Colon (tissue), 2 donors: Measurements from ENCODE around the gene NDUFV2.
"Not testable (repeated sequence)": the region's sequence is repeated elsewhere in the genome, so short reads cannot be mapped to it uniquely, and the experiment has no call there.

Experiments
- FAIRE-seq: peaks from 2 replicates; lab custom pipeline; 2012; peaks lifted over from hg19 to GRCh38; lab: Jason Lieb, UNC
- donor health status: control.
- donor health status: control.

NDUFV2 gene

DNA sequence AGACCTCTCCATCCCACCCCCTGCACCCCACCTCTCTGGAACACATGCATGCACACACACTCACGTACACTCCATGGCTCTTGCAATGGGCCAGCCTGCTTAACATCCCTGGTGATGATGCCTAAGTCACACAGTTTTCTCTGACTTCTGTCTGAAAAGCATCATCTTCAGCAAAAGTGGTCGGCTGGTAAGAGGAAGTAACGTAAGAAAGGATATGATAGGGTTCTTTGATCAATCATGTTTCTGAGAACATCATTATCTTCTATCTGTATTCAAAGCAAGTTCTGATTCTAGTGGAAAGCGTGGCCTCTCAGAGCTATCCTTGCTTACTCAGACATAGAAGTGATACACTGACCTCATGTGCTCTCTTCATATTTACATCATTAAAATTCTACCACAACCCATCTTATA, 11.4 kb upstream of the NDUFV2 start:
- FAIRE-seq: no peak

DNA sequence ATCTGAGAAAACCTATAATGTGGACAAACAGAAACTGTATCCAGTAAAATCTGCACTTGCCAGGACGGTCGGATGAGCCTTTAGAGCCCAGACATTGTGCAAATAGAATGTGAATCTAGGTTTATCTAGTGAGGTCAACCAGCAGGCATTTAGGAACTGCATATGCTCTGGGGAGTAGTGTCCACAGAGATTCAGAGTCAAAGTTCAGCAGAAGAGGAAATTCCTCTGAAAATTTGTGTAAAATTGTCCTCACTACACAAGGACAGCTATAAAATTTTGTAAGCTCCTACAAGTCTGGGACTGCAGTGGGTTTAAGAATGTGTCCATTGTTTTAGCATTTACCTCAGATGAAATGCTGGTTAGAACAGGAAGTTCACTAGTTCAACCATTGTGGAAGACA, 9.8 kb upstream of the NDUFV2 start:
- no peak for FAIRE-seq

DNA sequence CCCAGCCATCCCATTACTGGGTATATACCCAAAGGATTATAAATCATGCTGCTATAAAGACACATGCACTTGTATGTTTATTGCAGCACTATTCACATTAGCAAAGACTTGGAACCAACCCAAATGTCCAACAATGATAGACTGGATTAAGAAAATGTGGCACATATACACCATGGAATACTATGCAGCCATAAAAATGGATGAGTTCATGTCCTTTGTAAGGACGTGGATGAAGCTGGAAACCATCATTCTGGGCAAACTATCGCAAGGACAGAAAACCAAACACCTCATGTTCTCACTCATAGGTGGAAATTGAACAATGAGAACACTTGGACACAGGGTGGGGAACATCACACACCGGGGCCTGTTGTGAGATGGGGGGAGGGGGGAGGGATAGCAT, 9.4 kb upstream of the NDUFV2 start:
- not testable (repeated sequence) for FAIRE-seq

DNA sequence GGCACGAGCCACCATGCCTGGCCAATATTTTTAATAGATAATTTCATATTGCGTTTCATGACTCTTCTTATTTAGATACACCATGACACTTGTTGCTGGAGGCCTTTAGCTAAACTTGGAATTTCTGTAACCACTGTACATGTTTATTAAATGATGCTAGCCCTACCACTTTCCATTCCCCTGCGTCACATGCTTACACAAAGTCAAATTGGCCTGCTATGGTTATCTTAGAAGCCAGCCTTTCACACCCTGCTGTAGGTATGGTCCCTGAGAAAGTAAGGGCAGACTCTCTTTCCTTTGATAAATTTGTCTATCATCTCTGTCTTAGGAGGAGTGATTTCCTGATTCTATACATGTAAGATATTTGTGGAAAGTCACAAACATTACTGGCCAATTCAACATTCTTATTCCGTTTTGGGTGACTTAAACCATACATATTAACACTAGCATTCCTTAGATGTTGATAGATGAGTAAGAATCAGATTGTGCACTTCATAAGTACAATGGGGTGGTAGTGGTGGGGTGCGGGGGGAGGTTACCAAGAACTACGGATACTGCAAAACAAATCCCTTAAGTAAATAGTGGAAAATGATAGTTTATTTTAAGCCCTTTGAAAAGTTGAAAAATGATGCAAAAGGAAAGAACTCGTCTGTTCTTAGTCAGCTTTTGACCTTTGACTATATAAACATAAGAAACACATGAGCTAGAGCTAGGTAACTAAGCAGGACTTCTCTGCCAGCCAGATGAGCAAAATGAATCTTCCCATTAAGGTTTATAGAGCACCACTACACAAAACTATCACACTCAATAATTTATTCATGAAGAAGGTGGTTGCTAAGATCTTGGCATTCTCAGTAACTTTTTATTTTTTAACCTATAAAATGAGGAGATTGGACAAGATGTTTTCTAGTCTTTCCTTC, 7.9 kb upstream of the NDUFV2 start:
- FAIRE-seq: no peak

DNA sequence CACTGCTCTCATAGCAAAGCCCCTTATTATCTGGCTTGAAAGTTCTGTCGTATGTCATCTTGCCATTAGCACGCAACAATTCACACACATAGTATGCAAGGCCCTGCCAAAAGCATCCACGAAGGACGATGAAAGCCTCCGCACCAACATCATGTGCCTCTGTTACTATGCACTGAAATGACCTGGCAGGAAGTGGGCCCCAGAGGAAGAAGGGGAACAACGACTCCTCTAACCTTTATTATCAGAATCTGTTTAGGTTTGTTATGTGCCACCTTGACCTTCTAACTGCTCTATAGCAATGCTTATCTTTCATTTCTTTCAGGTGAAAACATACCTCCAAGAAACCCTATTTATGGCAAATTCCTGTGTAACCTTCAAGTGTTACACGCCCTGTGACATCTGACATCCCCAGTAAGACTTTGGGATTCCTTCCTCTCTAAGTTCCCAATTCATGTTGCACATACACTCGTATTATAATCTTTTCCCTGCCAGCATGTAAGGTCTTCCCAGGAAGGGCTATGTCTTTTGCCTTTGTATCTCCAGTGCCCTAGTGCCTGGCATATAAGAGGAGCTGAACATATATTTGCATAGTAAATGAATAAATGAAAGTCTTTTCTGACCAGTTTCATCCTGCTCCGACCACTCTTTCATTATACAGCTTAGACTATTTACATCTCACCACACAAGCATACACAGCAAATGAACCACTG, 7.0 kb upstream of the NDUFV2 start:
- no peak for FAIRE-seq

DNA sequence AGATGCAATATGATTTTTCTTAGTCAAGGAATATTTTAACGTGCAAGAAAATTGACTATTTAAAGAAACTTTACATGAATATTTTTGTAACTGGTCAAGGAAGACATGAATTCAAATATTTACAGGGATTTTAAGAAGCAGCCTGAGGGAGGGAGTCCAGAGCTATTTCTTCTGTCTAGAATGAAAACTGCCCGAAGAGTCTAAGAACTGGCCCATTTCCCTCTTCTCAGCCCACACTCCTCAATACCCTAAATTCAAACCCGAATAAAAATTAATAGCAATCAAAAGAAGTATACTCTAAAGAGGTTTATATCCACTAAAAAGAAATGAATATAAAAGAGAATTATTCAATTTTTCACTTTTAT, 6.5 kb upstream of the NDUFV2 start:
- FAIRE-seq: no peak

DNA sequence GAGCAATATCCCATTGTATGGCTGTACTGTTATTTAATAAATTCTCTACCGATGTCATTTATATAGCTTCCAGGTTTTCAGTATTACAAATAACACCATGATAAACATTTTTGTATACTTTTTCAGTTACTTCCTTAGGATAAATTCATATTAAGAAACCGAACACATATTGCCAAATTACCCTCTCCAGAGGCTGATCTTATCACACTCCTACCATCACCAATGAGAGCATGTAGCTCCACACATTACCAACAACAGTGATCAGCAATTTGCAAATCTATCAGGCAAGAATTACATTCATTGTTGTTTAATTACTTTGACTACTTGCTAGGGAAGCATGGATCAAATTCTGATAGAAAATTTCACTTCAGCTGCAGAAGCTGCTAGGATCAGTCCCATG, 5.8 kb upstream of the NDUFV2 start:
- no peak for FAIRE-seq

DNA sequence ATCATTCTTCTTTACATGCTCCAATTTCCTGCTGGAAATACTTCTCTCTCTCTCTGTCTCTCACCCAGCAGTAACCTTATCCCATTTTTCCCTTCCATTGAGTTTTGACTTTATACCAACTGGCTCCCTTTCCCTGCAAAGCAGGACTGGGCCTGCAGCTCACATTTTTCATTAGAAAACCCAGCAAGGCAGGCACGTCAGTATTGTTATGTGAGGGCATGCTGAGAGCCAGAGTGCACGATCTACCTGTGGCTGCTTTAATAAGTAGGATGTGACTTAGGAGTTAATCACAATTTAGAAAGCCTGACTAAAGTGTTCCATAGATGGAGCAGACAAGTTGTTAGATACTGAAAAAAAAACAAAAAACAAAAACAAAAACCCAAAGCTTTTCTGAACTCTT, 5.2 kb upstream of the NDUFV2 start:
- FAIRE-seq: no peak

DNA sequence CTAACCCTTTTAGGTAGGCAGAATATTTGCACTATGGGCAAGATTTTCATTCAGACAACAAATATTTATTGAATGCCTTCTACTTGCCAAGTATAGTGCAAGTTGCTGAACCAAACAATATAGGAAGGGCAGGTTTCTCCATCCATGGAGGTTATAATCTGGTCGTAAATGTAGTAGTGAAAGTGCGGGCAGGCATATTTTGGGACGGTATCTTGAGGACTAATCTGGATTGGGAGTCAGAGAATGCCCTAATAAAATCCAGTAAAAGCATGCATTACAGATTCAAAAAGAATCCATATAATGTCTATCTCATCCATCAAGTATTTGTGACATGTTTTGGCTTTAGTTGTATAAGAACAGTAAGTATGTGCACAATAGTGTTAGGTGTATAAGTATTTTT, 1.7 kb upstream of the NDUFV2 start:
- FAIRE-seq: no peak

DNA sequence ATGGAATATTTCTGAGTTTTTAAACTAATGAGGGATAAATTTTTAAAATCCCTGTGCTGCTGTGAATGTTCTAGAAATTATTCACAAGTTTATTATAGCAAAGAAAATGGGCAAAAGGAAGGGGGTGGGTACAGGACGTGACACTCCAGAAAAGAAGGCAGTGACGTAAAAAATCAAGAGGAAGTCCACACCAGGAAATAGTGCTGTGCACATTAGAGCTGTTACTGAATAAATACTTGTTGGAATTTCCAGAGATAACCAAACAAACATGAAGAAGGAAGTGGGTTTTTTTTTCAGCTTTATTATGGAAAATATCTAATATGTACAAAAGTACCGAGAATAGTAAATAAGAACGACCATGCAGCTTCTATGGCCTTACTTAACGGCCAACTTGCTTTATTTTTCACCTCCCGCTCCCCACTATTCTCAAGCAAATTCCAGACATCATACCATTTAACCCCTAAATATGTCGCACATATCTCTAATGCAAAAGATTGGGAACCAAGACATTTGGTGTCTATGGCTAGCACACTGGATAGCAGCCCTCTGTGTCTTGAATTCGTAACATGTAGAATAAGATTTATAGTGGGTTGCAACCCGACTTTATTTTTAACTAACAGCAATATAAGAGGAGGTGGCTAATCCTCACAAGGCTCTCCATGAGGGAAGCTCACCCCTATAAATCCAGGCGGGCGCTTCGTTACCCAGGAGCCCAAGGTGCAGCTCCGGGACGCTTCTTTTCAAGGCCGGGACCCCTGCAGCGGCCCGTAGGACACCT, 580 bp upstream of the NDUFV2 start:
- peak; percentile 77 for FAIRE-seq

DNA sequence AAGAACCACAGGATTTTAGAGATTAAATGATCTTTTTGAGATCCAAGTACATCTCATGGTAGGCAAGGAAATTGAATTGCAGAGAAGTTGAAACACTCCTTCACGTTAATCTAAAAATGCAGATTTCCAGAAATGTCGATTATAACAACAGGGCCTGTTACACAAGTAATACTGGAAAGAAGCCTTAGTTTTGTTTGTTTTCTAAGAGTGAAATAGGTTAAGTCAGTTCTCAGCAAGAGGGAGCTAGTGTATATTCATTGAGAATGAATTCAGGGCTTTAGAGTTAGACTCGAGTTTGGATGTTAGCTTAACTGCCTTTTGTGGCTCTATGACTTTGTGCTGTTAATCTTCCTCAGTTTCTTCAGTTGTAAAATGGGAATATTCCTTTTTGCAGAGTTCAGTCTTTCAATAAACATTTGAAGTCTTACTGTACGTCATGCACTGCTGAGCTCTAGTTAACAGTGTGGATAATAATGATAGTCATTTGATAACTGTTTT, 926 bp downstream of the NDUFV2 start:
- no peak for FAIRE-seq

DNA sequence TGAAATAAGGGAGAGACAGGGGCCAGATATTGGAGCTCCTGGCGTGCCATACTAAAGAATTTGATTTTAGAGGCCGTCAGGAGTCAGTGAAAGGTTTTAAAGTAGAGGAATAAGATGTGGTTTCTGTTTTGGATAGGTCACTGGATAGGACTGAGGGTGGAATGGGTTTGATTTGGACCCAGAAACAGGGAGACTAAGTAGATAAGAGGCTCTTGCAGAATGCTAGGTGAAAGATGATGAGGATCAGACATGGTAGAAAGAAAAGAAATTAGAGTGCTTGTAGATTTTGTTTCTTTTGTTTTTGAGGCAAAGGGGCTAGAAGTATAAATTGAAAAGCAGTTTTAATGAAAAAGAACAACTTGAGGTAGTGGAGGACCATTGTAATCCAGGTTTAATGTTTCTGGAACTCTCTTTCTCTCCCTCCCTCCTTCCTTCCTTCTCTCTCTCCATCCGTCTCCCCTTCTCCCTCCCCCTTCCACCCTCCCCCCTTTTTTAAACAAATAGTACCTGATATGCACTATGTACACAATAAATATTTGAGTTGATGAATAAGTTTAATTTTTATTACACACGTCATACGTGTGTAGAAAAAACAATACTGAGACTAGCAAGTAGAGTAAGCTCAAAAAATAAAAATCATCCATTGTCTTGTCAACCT, 1.9 kb downstream of the NDUFV2 start:
- no peak for FAIRE-seq

DNA sequence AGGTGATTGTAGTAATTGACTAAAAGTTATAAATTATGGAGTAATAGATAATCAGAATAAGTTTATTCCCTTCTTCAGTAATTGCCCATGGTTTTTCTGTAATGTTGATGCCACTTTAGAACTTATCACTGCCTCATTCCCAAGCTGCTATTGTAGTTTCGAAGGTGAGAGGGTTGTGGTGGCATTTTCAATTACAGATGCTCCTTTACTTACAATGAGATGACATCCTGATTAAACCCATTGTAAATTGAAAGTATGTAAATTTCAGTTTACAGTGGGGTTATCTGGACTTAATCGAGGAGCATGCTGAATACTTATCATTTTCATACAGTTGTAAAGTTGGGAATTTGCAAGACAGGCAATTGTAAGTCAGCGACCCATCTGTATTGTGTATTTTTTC, 2.9 kb downstream of the NDUFV2 start:
- no peak for FAIRE-seq

DNA sequence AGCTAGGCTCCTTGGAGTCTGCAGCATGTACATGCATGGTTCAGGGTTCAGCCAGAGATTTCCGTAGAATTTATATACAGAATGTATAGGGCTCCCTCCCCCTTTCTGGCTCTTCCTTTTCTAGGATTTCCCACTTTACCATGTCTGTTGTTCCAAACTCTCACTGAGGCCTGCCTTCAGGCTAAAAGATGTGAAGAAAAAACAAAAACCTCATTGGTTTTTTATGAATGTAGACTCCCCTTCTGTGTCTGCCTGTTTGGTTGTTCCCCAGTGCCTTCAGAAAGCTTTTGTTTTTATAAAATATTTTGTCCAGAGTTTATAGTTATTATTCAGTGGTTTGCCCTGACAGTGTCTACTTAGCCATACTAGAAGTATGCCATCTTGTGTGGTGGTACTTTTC, 3.6 kb downstream of the NDUFV2 start:
- FAIRE-seq: no peak

DNA sequence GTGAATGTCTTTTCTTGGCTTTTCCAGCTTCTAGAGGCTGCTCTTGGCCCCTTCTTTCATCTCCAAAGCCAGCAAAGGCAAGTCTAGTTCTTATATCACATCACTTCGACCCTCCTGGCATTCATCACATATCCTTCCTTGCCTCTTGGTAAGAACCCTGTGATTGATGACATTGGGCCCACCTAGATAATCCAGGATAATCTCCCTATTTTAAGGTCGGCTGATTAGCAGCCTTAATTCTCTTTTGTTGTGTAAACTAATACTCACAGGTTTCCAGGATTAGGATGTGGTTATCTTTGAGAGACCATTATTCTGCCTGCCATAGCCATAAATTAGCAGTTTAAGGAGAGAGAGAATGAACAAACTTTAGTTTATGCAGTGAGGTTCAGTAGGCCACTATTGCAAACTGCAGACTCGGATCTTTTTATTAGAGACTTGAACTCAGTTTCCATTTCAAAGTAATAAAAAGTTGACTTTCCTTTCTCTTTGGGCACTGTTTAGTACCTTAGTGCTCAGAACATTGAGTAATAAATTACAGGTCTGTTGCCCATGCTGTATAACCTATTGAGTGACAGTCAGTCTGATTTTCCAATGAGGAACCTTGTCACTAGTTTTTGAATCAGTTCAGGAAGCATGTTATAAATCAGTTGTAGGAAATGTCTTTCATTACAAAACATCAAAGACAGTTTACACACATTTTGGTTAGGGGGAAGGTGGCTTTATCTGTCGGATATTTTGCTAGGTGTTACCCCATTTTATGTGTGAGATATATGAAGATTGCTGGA, 4.5 kb downstream of the NDUFV2 start:
- no peak for FAIRE-seq

DNA sequence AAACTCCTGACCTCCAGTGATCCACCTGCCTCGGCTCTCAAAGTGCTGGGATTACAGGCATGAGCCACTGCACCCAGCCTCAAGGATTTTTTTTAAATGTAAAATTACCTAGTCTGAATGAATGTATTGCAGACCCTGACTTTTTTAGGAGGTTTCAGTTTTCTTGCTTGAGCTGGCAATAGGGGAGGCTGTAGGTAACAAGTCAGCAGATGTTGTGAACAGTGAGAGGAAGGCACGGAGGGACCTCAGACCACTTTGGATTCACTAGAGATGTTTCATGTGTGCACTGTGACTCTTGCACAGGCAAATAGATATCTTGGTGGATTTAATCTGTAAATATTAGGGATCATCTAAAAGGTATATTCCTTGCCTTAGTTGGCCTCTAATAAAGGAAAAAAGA, 6.4 kb downstream of the NDUFV2 start:
- FAIRE-seq: no peak

DNA sequence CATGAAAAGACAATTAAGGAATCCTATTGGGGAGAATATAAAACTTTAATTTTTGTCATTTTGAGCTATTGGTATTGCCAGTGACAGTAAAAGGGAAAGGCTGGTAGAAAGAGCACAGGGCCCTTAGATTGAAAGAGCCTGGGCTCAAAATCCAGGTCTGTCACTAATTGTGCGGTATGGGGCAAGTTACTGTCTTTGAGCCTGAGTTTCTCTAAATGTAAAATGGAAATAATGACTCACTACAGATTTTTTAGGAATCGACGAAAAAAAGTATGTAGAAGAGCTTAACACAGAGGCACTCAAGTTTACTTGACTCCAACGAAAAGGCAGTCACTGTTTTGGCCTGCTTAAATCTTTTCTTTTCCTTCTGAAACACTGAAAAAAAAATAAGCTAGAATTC, 7.0 kb downstream of the NDUFV2 start:
- FAIRE-seq: no peak

DNA sequence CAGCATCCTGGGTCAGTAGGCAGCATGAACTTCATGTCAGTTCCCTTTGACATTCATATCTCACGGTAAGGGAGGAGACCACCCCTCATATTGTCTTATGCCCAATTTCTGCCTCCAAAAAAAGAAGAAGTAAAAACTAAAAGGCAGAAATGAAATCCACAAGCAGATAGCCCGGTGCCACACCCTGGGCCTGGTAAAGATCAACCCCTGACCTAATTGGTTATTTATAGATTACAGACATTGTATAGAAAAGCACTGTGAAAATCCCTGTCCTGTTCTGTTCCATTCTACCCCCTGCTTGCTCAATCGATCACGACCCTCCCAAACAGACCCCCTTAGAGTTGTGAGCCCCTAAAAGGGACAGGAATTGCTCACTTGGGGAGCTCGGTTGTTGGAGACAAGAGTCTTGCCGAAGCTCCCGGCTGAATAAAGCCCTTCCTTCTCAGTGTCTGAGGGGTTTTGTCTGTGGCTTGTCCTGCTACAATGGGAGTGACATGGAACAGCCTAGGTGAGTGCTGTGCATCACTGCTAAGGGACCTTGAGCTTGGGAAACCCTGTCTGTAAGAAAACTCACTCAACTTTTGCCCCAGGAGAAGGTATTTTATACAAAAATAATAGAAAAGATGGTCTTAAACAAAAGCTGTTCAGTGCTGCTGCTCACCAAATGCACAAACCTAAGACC, 11.1 kb downstream of the NDUFV2 start:
- no peak for FAIRE-seq

DNA sequence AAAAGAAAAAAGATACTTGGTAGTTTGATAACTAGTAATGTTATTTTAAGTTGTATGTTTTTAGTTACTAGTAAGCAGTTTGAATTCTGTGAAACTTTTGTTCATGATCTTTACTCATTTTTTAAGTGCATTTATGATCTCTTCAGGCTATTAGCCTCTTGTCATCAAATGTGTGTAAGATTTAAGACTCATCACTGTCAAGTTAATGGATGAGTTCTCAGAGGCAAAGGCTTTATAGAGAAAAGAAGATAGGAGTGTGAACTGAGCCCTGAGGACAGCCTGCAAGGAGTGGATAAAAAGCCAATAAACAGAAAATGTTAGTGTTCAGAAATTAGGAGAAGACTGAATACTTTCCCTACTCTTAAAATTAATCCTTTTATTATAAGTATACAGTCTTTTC, 13.5 kb downstream of the NDUFV2 start:
- no peak for FAIRE-seq

DNA sequence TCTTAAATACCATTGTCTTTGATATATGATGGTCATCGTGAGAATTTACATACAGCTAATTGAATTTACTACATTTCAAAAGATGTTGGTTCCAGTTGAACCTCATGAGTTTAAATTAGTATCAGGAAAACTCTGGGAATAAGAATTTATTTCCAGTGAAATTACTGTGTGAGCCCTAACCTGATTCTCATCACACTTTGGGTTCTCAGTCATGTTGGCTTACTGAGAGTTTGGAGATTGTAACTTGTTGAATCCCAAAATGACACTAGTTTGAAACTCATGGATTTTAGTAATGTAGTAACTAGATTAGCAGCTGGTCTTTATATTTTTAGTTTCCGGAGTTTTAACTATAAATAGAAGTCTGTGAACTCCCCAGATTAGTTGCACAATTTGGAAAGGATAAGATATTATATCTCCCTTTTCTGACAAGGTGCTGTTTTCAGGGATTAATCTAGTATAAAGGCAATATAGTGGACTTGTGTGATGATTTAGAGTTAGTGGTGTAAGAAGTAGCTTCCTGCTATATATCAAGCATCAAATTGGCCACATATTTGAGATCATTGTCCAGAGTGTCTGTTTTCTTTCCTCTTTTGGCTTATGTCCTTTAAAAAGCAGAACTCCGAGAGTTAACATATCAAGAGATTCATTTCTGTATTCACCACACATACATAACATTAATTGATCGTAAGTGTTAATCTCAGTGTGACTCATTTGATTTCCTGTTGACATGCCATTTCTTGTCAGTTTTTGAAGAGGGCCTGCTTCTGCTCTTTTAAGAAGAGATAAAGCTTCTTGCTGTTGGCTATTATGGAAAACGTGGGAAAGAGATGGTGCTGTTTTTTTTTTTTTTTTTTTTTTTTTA, 15.7 kb downstream of the NDUFV2 start:
- no peak for FAIRE-seq
